Hepatocyte (in vitro differentiated cells): ENCODE data around the gene GDA. TPM values are rescaled to one million over a fixed set of nuclear protein-coding genes. Genes with fewer than 3 reads are reported as not detected.

Experiments
- DNase-seq: peaks from one replicate; pipeline ENCODE4 v3.0.0-alpha.2; 2016; ENCODE audit warnings: low spot score
- H2AFZ ChIP-seq: fragments of 200-600 bp; sonication (generic); 2 replicates; pipeline ENCODE4 v1.6.0; 2016; ENCODE audit warnings: antibody characterized with exemption, mild to moderate bottlenecking
- H3K27ac ChIP-seq: fragments of 200-600 bp; sonication (generic); 2 replicates; pipeline ENCODE4 v1.5.1; 2016; ENCODE audit warnings: mild to moderate bottlenecking
- H3K27me3 ChIP-seq: fragments of 200-600 bp; sonication (generic); 2 replicates; pipeline ENCODE4 v1.6.1; 2016
- H3K36me3 ChIP-seq: fragments of 200-600 bp; sonication (generic); replicated peaks from 2 replicates; pipeline ENCODE4 v1.5.1; 2016; ENCODE audit warnings: low read depth; ENCODE audit not compliant: insufficient read depth
- H3K4me1 ChIP-seq: fragments of 200-600 bp; sonication (generic); 2 replicates; pipeline ENCODE4 v1.5.1; 2016; ENCODE audit warnings: mild to moderate bottlenecking, moderate library complexity; ENCODE audit not compliant: insufficient read depth
- H3K4me2 ChIP-seq: fragments of 200-600 bp; sonication (generic); 2 replicates; pipeline ENCODE4 v1.6.0; 2016
- H3K4me3 ChIP-seq: fragments of 200-600 bp; sonication (generic); 2 replicates; pipeline ENCODE4 v1.5.1; 2016; ENCODE audit warnings: mild to moderate bottlenecking
- H3K79me2 ChIP-seq: fragments of 200-600 bp; sonication (generic); 2 replicates; pipeline ENCODE4 v1.6.0; 2017; ENCODE audit warnings: mild to moderate bottlenecking
- H3K9me2 ChIP-seq: fragments of 200-600 bp; sonication (generic); replicated peaks from 2 replicates; pipeline ENCODE4 v1.6.0; 2017; ENCODE audit warnings: mild to moderate bottlenecking; ENCODE audit not compliant: insufficient read depth
- H3K9me3 ChIP-seq: fragments of 200-600 bp; sonication (generic); 2 replicates; pipeline ENCODE4 v1.5.1; 2016; ENCODE audit warnings: low read depth, mild to moderate bottlenecking
- H4K20me1 ChIP-seq: fragments of 200-600 bp; sonication (generic); 2 replicates; pipeline ENCODE4 v1.6.0; 2016; ENCODE audit warnings: mild to moderate bottlenecking; ENCODE audit not compliant: insufficient read depth, poor library complexity, severe bottlenecking
- EZH2 ChIP-seq: fragments of 200-600 bp; sonication (generic); IDR thresholded peaks from 2 replicates; pipeline ENCODE4 v1.6.1; 2016; ENCODE audit warnings: antibody characterized with exemption, mild to moderate bottlenecking, borderline replicate concordance
- EZH2phosphoT487 ChIP-seq: fragments of 200-600 bp; sonication (generic); IDR thresholded peaks from one replicate; pipeline ENCODE4 v1.6.1; 2018; ENCODE audit warnings: antibody characterized with exemption, mild to moderate bottlenecking, low read depth, moderate library complexity; ENCODE audit not compliant: unreplicated experiment, severe bottlenecking
- WGBS: methylation state at CpG from one replicate; pipeline ENCODE4 v1.1.6; 2016; ENCODE audit warnings: low lambda C conversion rate; ENCODE audit errors: missing lambda C conversion rate; 5-methylcytosine and 5-hydroxymethylcytosine counted together
- polyA plus RNA-seq: library from polyadenylated mRNA; unstranded; fragments of >200 nt; fragmentation: Nextera tagmentation; extraction: Ambion mirVana; gene quantifications from 2 replicates; pipeline ENCODE4 v1.2.1, GENCODE V29; 2016
- total RNA-seq: library from RNA; depleted of rRNA; stranded (reverse); fragments of >200 nt; gene quantifications from 2 replicates; pipeline ENCODE4 v1.2.3, GENCODE V29; 2014
- TF ChIP-seq, protein P1 (sequence below): fragments of 200-600 bp; sonication (generic); IDR thresholded peaks from 2 replicates; pipeline ENCODE4 v1.5.1; 2016; ENCODE audit warnings: antibody characterized with exemption, mild to moderate bottlenecking; ENCODE audit not compliant: poor library complexity

Gene GDA
- total and polyA plus RNA-seq, 2 experiments from 2014 or later, result 14.4 to 23.6 TPM

DNA sequence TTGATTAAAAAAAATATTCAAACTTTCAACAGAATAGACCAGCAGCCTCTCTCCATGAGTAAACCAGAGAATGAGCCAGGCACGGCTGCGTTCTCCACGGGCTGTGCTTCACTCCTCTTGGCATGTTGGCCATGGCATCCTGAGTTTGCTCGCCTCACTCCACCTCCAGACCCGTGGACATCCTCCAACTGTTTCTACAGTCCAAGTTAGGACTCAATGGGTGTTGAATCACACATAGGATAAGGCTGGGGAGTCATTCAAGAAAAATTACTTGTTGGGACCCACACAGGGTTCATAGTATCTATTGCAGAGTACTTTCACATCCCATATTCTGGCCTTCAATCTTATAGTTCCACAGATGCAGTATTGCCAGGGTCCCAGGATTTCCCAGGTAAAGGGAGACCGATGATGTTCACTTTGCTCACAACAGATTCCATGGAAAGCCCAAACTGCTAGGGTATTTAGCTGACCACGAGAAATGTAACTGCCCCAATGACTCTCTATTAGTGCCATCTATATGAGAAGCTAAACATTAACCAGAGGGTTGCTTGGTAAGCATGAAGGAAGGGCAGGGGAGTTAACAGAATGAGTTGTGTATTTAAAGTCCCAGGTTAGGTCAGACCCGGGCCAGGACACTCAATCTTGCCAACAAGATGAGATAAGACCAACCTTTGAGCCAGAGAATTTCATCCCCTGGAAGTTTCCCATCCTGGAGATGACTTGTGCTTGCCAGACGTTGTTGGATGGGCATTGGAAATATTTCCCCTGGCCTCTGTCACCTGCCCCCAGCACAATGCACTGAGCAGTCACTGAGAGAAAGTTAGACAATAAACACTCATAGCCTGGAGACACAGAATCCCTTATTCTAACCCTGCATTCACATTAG, 19.7 kb upstream of the GDA start:
- no peak overlapping the region for H3K4me3 ChIP-seq
- DNase-seq, result peak; percentile 74
- WGBS, result 64% methylated on average over 9 of the region's 9 CpGs

DNA sequence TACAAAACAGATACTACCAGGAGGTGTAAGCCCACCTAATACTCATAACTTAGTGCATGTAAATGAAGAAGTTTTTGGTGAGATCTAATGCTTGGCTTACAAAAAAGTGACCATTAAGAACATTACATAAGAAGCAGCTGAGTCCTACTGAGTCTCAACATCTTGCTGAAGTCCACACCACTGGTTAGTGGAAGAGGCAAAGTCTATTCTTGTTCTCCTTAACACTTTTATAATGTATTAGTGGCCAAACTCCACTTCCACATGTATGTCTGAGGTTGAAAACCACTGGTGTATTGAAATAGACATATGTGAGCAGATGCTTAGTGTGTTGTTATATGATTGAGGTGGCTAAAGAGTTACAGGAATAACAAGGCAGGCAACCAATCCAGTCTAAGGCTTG, 18.9 kb upstream of the GDA start:
- no peak for DNase-seq
- Histone ChIP-seq H2AFZ (no peak overlapping the region), H3K36me3 (no peaks in the 10 kb centered on the region), H3K4me3 (no peak overlapping the region), H4K20me1 (no peaks in the 10 kb centered on the region), H3K27ac (peak overlapping the region; percentile 87), H3K9me2 (no peaks in the 10 kb centered on the region), H3K79me2 (no peaks in the 10 kb centered on the region), H3K9me3 (no peaks in the 10 kb centered on the region), H3K27me3 (no peaks in the 10 kb centered on the region), H3K4me1 (peaks cover 17% of the 10 kb centered on the region), H3K4me2 (no peak overlapping the region)
- TF ChIP-seq EZH2, result no peak
- no peak for TF ChIP-seq EZH2phosphoT487
- TF ChIP-seq, protein P1, sequence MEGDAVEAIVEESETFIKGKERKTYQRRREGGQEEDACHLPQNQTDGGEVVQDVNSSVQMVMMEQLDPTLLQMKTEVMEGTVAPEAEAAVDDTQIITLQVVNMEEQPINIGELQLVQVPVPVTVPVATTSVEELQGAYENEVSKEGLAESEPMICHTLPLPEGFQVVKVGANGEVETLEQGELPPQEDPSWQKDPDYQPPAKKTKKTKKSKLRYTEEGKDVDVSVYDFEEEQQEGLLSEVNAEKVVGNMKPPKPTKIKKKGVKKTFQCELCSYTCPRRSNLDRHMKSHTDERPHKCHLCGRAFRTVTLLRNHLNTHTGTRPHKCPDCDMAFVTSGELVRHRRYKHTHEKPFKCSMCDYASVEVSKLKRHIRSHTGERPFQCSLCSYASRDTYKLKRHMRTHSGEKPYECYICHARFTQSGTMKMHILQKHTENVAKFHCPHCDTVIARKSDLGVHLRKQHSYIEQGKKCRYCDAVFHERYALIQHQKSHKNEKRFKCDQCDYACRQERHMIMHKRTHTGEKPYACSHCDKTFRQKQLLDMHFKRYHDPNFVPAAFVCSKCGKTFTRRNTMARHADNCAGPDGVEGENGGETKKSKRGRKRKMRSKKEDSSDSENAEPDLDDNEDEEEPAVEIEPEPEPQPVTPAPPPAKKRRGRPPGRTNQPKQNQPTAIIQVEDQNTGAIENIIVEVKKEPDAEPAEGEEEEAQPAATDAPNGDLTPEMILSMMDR, result no peak

More for the DNA sequence above, 19.7 kb upstream of the GDA start:
- Histone ChIP-seq H3K27me3 (no peaks in the 10 kb centered on the region), H3K79me2 (no peaks in the 10 kb centered on the region), H3K9me3 (no peaks in the 10 kb centered on the region), H3K4me1 (peaks cover 17% of the 10 kb centered on the region), H4K20me1 (no peaks in the 10 kb centered on the region), H3K4me2 (peak overlapping the region; percentile 23), H2AFZ (no peak overlapping the region), H3K9me2 (no peaks in the 10 kb centered on the region), H3K36me3 (no peaks in the 10 kb centered on the region), H3K27ac (peak overlapping the region; percentile 87)
- TF ChIP-seq EZH2phosphoT487, result no peak

DNA sequence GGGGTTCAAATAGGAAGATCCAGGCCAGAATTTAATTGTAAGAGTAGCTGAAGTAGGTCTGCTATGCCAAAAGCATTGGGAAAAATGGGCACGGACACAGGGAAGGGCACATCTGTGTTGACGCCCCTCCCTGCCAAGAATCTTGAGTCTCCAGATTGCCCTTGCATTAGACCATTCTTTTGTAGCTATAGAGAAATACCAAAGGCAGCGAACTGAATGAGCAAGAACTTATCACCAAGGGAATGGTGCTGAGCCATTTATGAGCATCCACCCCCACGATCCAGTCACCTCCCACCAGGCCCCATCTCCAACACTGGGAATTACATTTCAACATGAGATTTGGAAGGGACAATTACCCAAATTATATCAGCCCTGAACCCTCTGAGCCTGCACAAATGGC, 18.0 kb upstream of the GDA start:
- WGBS, result 93% methylated on average over 4 of the region's 4 CpGs
- Histone ChIP-seq H3K27me3 (no peaks in the 10 kb centered on the region), H3K9me2 (no peaks in the 10 kb centered on the region), H3K4me1 (peaks cover 17% of the 10 kb centered on the region), H3K27ac (peak overlapping the region; percentile 87), H3K9me3 (no peaks in the 10 kb centered on the region), H3K4me2 (no peak overlapping the region), H2AFZ (no peak overlapping the region), H4K20me1 (no peaks in the 10 kb centered on the region), H3K36me3 (no peaks in the 10 kb centered on the region), H3K4me3 (no peak overlapping the region), H3K79me2 (no peaks in the 10 kb centered on the region)
- no peak for DNase-seq
- TF ChIP-seq, protein P1, result no peak
- no peak for TF ChIP-seq EZH2
- no peak for TF ChIP-seq EZH2phosphoT487

DNA sequence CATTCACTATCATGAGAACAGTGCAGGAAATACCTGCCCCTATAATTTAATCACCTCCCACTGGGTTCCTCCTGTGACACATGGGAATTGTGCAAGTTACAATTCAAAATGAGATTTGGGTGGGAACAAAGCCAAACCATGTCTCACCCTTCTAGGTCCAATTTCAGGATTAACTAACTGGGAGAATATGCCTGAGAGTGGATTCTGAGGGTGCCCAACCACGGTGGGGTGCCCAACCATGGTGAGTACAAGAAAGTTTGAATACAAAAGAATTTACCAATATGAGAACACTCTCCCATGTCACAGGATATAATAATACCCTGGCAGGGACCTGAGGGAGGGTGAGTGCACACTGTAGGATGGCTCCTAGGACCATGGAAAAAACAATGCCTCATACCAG, 17.2 kb upstream of the GDA start:
- DNase-seq, result no peak
- TF ChIP-seq, protein P1, result no peak
- TF ChIP-seq EZH2phosphoT487, result no peak
- TF ChIP-seq EZH2, result no peak
- H3K4me2 ChIP-seq, result no peak overlapping the region
- H3K79me2 ChIP-seq, result no peaks in the 10 kb centered on the region
- H3K36me3 ChIP-seq, result no peaks in the 10 kb centered on the region
- 86% methylated on average over 1 of the region's 1 CpG for WGBS
- no peak overlapping the region for H2AFZ ChIP-seq
- no peak overlapping the region for H3K4me3 ChIP-seq
- peaks cover 17% of the 10 kb centered on the region for H3K4me1 ChIP-seq
- no peaks in the 10 kb centered on the region for H3K27me3 ChIP-seq
- no peaks in the 10 kb centered on the region for H3K9me2 ChIP-seq
- H3K9me3 ChIP-seq, result no peaks in the 10 kb centered on the region
- no peaks in the 10 kb centered on the region for H4K20me1 ChIP-seq
- H3K27ac ChIP-seq, result no peak overlapping the region
